ENCODE data around the gene RANBP3. TPM values are rescaled to one million over a fixed set of nuclear protein-coding genes. Genes with fewer than 3 reads are reported as not detected.

The RANBP3 gene
- total RNA-seq, 1 donor from 2014 or later, result 81.9 TPM

- H3K4me3 ChIP-seq (ENCODE audit: low read depth, low read length), result no peak overlapping the region
- no peak for TF ChIP-seq CTCF (conservative IDR thresholded peaks at IDR 0.05; ENCODE audit: low read depth, low read length)
- DNase-seq (ENCODE audit: low read depth), result no peak
These were observed 29.0 kb downstream of the RANBP3 start for GRCh38 chr19:5948752-5949564.

GRCh38 chr19:5947435-5947834 lies 30.5 kb downstream of the RANBP3 start:
- DNase-seq (ENCODE audit: low read depth), result no peak
- H3K4me3 ChIP-seq (ENCODE audit: low read depth, low read length), result no peak overlapping the region
- no peak for TF ChIP-seq CTCF (conservative IDR thresholded peaks at IDR 0.05; ENCODE audit: low read depth, low read length)

GRCh38 chr19:5943623-5944022 lies 34.3 kb downstream of the RANBP3 start:
- no peak overlapping the region for H3K4me3 ChIP-seq (ENCODE audit: low read depth, low read length)
- no peak for TF ChIP-seq CTCF (conservative IDR thresholded peaks at IDR 0.05; ENCODE audit: low read depth, low read length)
- no peak for DNase-seq (ENCODE audit: low read depth)

- no peak overlapping the region for H3K4me3 ChIP-seq (ENCODE audit: low read depth, low read length)
These were observed 34.9 kb downstream of the RANBP3 start for GRCh38 chr19:5943045-5943444.

GRCh38 chr19:5941673-5942072 lies 36.3 kb downstream of the RANBP3 start:
- no peak for TF ChIP-seq CTCF (conservative IDR thresholded peaks at IDR 0.05; ENCODE audit: low read depth, low read length)
- no peak for DNase-seq (ENCODE audit: low read depth)
- H3K4me3 ChIP-seq (ENCODE audit: low read depth, low read length), result no peak overlapping the region

More at GRCh38 chr19:5943045-5943444, 34.9 kb downstream of the RANBP3 start:
- no peak for TF ChIP-seq CTCF (conservative IDR thresholded peaks at IDR 0.05; ENCODE audit: low read depth, low read length)
- no peak for DNase-seq (ENCODE audit: low read depth)

- no peak for DNase-seq (ENCODE audit: low read depth)
- H3K4me3 ChIP-seq (ENCODE audit: low read depth, low read length), result no peak overlapping the region
- TF ChIP-seq CTCF (conservative IDR thresholded peaks at IDR 0.05; ENCODE audit: low read depth, low read length), result no peak
These were observed 37.4 kb downstream of the RANBP3 start for GRCh38 chr19:5940260-5941208.
